GM21360 (cell line): ENCODE data around the gene ACTL10.
"Not testable (repeated sequence)": the region's sequence is repeated elsewhere in the genome, so short reads cannot be mapped to it uniquely, and the experiment has no call there.

Experiments used
- ATAC-seq: cut with Tn5 transposase; IDR thresholded peaks from one replicate; pipeline ENCODE4 v1.9.1; 2021; ENCODE audit warnings: mild to moderate bottlenecking, moderate library complexity; ENCODE audit not compliant: unreplicated experiment

ACTL10 gene

DNA sequence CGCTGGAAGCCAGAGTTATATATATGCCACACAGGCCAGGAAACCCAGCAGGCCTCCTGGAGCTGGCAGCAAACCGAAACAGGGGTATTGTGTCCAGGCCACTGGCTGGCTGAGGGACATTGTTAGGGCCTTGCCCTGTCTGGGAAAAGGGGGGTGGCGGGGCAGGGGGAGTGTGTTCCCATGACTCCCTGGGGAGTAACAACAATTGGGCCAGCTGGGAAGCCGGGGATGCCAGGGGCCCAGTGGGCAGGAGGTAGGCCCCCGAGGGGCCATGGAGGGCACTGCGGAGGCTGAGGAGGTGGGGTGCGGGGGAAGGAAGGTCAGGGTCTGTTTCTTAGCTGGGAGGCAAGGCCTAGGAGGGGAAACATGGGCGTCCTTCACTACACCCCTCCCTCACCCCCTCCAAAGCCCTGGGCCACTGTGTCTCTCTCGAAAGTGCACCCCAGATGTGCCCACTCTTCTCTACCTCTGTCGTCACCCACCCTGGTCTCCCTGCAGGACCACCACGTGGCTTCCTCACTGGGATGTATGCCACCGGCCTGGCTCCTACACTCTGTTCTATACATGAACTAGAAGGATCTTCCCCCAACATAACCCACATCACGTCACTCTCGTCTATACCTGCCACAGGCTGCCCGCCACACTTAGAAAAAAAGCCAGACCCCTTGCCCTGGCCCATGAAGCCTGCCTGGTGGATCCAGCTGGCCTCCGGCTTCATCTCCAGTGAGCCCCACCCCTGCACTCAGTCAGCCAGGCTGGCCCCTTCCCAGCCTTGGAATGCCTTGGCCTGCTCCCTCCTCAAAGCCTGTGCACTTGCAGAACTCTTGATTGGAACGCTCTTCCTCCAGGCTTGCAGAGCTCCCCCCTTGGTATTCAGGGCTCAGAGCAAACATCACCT is 27.2 kb downstream of the ACTL10 start:
- ATAC-seq, result no peak

DNA sequence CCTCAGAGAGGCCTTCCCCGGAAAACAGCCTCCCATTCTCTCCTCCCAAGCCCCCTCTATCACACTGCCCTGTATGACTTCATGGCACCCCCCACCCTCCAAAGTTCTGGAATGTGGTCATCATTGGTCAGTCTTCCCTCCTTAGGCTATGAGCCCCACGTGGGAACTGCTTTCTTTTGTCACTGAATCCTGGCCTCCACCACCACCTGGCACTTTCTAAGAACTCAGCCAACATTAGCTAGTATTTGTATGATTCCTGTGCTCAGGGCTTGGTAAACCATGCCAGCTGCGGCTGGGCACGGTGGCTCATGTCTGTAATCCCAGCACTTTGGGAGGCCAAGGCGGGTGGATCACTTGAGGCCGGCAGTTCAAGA is 27.9 kb downstream of the ACTL10 start:
- no peak for ATAC-seq

DNA sequence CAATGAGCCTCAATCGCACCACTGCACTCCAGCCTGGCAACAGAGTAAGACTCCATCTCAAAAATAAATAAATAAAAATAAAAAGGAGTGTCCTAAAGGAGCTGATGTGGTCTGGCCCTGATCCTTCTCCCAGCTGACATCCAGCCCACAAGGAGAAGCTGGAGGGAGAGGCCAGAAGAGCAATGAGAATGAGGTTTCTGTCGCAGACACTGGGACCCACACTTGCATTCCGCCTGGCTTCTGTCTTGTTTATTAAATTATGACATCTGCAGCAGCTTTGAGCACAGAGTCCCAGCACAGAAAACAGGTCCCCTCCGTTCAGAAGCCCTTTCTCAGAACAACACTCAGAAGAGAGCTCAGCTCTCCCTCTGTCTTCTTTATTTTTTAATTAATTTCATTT is 29.7 kb downstream of the ACTL10 start:
- ATAC-seq, result no peak

DNA sequence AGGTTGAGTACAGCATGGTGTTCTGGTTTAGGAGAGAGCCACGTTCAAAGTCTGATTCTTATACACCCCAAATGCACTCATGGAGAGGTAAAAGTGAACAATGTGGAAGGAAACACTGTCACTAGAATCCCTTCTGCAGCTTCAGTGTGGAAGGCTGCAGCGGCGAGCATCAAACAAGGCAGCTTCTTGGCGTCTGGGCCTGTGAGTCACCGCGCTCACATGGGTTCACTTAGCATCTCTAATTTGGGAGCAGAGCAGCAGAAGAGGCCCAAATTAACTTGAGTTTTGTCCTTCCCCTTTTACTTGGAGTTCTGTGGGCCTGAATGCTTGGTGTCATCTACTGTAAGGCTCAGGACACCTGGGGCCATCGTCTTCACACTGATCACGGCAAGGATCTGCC is 30.4 kb downstream of the ACTL10 start:
- ATAC-seq, result no peak

DNA sequence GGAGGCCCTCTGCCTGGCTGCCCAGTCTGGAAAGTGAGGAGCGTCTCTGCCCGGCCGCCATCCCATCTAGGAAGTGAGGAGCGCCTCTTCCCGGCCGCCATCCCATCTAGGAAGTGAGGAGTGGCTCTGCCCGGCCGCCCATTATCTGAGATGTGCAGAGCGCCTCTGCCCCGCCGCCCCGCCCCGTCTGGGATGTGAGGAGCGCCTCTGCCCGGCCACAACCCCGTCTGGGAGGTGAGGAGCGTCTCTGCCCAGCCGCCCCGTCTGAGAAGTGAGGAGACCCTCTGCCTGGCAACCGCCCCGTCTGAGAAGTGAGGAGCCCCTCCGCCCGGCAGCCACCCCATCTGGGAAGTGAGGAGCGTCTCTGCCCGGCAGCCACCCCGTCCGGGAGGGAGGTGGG is 32.2 kb downstream of the ACTL10 start:
- ATAC-seq, result not testable (repeated sequence)

DNA sequence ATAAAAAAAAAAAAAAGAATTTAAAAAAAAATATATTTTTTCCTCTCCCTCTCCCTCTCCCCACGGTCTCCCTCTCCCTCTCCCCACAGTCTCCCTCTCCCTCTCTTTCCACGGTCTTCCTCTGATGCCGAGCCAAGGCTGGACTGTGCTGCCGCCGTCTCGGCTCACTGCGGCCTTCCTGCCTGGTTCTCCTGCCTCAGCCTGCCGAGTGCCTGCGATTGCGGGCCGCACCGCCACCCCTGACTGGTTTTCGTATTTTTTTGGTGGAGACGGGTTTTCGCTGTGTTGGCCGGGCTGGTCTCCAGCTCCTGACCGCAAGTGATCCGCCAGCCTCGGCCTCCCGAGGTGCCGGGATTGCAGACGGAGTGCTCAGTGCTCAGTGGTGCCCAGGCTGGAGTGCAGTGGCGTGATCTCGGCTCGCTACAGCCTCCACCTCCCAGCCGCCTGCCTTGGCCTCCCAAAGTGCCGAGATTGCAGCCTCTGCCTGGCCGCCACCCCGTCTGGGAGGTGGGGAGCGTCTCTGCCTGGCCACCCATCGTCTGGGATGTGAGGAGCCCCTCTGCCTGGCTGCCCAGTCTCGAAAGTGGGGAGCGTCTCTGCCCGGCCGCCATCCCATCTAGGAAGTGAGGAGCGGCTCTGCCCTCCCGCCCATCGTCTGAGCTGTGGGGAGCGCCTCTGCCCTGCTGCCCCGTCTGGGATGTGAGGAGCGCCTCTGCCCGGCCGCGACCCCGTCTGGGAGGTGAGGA is 34.1 kb downstream of the ACTL10 start:
- not testable (repeated sequence) for ATAC-seq

DNA sequence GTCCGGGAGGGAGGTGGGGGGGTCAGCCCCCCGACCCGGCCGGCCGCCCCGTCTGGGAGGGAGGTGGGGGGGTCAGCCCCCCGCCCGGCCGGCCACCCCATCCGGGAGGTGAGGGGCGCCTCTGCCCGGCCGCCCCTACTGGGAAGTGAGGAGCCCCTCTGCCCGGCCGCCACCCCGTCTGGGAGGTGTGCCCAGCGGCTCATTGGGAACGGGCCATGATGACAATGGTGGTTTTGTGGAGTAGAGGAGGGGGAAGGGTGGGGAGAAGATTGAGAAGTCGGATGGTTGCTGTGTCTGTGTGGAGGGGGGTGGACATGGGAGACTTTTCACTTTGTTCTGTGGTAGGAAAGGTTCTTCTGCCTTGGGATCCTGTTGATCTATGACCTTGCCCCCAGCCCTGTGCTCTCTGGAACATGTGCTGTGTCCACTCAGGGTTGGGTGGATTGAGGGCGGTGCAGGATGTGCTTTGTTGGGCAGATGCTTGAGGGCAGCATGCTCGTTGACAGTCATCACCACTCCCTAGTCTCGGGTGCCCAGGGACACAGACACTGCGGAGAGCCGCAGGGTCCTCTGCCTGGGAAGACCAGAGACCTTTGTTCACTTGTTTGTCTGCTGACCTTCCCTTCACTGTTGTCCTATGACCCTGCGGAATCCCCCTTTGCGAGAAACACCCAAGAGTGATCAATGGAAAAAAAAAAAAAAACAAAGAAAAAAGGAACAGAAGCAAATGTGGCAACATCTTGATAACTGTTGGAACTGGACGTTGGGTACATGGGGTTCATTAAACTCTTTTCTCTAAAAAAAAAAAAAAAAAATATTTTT is 35.1 kb downstream of the ACTL10 start:
- no peak for ATAC-seq

DNA sequence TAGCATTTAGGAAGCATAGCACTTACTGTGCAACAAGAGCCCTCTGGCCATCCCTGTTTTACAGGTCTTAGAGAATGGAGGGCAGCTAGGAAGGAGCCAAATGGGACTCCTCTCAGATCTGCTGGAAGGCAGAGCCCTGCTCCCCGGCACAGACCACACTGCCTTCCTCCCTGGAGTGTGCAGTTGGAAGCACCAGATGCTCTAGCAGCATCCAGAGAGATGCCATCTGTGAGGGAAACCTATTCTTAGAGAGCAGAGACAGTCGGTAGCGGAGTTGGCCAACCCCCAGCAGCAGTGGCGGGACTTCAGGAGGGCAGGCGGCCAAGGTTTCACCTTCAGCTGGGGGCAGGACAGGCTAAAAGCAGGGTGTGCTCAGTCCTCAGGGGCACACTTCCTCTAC is 36.1 kb downstream of the ACTL10 start:
- ATAC-seq, result no peak

DNA sequence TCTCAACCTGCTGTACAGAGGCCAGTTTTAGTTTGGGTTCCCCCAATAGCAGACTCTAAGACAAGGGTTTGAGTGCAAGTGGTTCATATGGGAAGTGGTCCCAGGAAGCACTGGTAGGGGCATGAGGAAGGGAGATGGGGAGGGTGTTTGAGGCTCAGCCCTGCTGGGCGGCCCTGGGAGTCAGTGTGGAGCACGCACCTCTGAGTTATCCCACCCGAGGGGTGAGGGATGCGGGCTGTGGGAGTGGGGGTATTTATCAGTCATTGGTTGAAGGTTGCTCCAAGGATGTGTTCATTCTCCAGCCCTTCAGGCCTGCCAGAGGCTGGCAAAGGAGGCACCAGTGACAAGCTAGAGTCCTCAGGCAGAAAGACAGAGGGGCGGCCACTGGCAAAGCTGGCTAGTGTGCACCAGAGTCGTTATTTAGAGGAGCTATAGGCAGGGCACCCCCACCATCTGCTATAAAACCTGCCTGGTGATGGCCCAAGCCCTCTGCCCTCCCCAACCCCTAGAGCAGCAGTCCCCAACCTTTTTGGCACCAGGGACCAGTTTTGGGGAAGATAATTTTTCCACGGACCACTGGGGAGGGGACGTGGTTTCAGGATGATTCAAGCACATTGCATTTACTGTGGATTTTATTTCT is 36.9 kb downstream of the ACTL10 start:
- ATAC-seq, result no peak

DNA sequence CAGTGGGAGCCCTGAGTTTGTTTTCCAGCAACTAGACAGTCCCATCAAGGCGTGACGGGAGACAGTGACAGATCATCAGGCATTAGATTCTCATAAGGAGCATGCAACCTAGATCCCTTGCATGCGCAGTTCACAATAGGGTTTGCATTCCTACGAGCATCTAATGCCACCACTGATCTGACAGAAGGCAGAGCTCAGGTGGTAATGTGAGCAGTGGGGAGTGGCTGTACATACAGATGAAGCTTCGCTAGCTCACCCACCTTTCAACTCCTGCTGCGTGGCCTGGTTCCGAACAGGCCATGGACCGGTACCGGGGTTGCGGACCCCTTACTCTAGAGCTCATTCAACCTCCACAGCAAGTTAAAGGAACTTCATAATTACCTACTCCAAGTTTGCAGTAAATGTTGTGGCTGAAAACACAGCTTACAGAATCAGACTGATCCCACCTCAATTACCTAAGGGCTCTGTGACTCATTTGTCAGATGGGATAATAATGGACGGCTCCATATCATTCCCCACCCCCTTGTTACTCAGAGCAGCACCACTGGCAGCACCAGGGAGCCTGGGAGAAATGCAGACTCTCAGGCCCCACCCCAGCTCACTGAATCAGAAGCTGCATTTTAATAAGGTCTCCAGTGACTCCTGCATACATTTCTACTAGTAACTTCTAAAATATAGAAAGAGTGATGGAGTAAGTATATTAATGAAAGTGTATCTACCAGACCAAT is 37.6 kb downstream of the ACTL10 start:
- ATAC-seq, result no peak

DNA sequence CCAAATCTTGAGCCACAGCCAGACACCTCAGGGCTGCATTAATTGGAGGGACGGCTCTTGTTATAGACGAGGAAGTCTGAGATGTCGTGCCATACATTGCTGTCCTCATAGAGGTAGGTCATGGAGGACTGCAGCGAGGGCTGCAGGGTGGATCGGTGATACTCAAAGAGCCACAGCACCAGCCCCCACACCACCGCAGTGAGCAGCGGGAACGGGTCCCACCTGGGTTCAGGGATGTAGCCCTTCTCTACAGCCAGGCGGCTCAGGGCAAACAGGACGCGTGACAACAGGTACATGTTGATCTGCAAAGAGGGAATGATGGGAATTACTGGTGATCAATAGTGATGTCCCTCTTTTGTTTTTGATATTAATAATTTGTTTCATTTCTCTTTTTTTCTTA is 40.9 kb downstream of the ACTL10 start:
- no peak for ATAC-seq

DNA sequence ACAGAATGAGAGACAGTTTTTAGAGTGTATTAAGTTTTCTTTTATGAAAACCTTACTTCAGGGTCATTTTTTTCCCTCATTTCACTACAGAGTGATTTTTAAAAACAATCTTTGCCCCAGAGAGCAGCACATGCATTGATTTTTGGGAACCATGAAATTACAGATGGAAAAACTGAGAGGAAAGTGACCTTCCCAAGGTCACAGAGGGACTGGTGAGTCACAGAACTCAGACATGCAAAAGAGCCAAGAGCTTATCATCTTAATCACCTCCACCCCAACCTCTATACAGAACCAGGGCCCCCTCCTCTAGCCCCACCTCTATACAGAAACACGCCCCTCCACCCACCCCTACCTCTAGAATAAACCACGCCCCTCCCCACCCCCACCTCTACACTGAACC is 42.7 kb downstream of the ACTL10 start:
- ATAC-seq, result no peak

DNA sequence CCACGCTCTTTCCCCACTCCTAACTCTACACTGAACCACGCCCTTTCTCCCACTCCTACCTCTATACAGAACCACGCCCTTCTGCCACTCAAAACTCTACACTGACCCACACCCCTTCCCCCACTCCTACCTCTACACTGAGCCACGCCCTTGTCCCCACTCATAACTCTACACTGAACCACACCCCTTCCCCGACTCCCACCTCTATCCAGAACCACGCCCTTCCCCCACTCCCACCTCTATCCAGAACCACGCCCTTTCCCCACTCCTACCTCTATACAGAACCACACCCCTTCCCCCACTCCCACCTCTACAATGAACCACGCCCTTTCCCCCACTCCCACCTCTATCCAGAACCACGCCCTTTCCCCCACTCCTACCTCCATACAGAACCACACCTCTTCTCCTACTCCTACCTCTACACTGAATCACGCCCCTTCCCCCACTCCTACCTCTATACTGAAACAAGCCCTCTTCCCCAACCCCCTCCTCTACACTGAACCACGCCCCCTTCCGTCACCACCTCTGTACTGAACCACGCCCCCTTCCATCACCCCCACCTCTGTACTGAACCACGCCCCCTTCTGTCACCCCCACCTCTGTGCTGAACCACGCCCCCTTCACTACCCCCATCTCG is 43.3 kb downstream of the ACTL10 start:
- ATAC-seq, result no peak

DNA sequence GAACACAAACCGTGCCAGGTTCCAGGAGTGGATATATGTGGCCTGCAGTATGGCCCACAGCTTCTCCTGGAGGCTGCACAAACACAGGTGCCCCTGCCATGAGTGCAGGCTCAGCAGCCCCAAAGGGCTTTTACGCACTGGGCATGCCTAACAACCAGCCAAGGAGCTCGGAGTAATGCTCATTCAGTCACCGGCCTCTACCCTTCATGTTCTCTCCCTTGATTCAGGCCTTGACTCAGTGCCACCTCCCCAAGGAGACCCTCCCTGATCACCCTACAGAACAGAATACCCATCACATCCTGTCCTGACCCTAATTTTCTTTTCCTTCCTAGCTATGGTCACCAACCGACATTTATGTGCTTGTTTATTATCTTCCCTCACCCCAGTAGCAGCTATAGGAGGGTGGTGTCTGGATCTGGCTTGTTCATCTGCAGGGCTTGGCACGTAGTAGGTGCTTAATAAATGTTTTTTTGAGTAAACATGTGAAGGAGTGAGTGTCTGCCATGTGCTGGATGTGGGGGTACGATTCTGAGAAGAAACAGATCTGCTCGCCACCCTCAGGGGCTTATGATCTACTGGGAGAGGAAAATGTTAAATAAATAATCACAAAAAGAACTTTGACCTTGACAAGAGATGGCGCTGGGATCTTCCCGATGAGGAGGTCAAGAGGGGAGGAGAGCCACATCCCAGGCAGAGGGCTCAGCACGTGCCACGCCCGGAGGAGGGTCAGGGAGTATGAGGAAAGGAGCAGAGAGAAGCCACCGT is 44.1 kb downstream of the ACTL10 start:
- no peak for ATAC-seq

DNA sequence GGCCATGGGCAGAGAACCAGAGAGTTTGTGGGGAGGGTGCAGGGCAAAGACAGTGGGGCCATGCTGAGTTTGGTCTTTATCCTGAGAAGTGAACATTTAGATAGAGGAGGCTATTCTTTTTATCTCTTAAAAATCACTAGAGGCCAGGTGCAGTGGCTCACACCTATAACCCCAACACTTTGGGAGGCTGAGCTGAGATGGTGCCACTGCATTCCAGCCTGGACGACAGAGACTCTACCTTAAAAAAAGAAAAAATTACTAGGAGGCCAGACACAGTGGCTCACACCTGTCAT is 44.6 kb downstream of the ACTL10 start:
- ATAC-seq, result no peak

DNA sequence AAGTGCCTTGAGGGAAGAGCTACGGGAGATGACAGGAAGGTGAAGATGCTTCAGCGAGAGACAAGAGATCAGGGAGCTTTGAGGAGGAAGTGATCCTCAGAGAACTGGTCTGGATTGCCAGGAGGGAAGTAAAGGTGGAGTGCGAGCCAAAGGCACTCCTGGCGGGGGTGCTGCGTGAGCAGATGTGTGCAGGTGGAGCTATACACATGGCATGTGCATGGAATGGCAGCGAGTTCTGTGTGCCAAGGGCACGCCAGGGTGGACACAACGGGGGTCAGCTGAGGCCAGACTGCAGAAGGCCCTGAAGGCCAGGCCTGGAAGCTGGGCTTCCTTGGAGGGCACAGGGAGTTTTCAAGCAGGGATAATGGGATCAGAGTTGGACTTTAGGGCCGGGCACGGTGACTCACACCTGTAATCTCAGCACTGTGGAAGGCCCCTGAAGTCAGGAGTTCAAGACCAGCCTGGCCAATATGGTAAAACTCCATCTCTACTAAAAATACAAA is 47.2 kb downstream of the ACTL10 start:
- no peak for ATAC-seq

DNA sequence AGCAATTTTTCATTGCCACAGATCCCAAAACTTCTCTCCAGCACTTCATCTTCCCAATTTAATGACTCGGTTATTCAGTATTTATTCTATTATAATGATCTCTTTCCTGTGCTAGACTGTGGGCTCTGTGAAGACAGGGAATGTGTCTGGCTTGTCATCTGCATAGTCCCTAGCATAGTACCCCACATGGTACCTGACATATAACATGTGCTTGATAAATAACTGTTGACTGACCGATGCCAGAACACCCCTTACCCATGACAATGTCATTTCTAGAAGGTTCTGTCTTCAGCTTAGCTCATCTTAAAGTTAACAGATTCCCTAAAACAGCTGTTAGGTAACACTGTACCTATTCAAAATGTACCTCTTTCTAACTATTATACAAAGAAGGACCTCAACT is 49.8 kb downstream of the ACTL10 start:
- no peak for ATAC-seq
